T-helper 1 cell (primary cell): Measurements from ENCODE around the gene BNIP5.

ENCODE experiments used
- DNase-seq, 5 donors: peaks; one replicate each; pipeline ENCODE4 v3.0.0-alpha.2; 2012 to 2020

Gene BNIP5

DNA sequence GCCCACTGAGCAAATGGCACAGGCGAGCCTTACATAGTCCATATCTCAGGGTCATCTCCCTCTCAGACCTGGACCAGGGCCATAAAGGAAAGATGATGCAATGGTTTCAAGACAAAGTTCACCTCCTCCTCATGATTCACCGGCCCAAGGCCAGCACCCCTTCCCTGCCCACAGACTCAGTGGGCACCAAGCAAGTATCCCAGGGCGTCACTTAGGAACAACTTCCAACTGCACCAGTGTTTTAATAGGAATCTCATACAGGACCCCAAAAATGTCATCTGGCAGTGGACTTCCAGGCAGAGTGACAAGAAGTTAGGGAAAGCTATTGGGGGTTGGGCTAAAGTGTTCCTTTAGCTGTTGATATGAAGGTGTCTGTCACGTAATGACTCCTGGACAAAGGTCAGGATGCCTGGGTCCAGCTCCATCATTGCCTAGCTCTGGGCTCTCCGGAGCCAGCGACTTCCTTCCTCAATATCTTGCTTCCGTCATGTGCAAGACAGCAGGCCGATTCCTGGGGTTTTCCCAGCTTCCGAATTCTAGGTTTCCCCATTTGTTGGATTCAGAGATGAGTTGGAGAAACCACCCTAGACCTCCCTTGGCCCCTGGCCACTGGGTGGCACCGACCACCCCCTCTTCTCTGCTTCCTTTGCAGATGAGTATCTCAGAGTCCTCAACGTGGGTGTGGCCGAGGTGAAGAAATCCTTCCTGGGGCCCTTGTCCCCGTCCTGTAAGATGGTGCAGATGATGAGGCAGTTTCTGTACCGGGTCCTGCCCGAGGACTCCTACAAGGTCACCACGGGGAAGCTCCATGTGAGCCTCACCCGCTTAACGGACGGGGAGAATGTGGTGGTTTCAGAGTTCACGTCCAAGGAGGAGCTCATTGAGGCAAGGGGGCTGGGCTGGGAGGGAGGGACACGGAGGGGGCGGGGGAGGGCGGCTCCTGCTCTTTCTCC, 45.7 kb downstream of the BNIP5 start:
- DNase-seq: no peak

DNA sequence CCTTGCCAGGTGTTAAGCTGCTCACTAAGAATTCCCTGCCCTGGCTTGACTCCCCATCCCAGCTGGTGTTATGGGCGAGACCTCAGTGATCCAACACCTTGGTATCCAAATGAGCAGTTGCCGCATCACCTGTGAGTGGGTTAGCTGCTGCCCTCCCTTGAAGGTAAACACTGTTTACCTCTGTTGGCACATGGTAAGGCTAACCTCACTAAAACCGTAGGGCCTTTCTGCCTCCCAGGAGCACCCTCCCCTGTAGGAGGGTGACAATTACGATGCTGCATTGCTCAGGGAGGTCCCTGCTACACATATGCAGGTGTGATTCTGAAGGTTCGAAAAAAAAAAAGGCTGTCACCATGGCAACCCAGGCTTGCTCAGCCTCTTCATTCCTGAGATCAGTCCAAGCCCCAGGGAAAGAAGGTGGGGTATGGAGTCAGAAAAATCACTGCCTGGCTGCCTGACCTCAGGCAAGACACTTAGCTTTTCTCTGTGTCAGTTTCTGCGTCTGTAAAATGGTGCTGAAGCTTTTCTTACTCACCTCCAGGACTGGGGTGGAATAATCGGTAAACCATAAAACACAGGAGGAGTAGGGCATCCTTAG, 47.3 kb downstream of the BNIP5 start:
- DNase-seq: no peak

DNA sequence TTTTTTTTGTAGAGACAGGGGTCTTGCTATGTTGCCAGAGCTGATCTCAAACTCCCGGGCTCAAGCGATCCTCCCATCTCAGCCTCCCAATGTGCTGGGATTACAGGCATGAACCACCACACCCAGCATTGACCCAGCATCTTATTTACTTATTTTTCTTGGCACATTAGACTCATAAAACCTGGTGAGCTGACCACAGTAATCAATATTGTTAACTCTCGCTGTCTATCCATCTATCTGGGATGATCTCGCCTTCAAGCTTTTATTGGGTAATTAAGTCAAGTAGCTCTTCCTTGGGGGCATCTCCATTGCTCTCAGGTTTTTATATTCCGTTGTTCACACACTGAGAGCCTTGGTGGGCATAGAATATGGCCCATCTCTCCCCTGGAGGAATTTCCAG, 49.8 kb downstream of the BNIP5 start:
- DNase-seq: no peak

DNA sequence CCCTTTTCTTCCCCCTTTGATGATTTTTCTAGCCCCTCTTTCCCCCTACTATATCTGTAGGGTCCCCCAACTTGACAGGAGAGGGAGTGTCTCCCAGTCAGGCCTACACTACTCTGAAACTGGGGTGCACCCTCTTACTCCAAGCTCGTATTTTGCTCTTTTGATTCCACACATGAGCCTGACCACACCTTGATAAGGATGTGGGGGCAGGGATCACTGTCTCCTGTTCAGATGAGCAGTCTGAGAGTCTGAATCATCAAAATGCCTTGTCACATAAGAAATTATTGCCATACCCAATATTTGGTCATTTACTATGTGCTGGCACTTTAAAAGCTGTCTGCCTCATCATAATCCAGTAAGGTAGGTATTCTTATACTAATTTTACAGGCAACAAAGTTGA, 50.9 kb downstream of the BNIP5 start:
- no peak for DNase-seq

DNA sequence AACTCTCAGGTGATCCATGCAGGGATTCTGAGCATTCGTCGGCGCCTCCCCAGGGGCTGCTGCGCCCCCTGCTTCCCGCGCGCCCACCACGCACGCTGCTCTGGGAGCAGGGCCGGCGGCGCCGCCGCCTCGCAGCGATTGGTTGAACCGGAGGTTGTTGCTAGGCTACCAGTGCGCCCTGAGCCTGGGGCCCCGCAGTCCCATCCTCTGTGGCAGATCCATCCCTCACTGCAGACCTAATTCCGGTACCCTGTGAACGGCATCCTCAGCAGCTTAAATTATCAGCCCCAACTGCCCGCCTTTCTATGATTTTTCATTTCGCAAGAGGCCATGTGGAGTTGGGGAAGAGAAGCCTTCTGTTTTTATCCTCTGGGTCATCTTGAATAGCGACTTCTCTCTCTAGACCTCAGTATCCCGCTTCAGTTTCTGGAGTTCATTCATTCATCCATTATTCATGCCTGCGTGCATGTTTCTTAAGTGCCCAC, 51.5 kb downstream of the BNIP5 start:
- DNase-seq: no peak

DNA sequence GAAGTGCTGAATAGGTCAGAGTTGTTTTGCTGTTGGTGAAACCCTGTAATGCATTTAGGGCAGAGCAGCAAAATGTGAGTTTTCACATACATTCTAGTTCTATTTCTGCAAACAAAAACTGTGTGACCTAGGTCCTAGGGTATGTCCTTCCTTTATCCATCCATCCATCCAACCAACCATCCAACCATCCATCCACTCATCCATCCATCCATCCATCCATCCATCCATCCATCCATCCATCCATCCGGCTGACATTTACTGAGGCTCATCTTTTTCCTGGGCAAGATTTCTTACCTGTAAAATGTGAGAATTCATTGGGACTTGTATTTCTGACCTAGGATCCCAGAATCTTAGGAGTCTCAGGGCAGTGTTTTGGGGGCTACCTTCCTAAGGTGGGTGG, 52.3 kb downstream of the BNIP5 start:
- DNase-seq: no peak

DNA sequence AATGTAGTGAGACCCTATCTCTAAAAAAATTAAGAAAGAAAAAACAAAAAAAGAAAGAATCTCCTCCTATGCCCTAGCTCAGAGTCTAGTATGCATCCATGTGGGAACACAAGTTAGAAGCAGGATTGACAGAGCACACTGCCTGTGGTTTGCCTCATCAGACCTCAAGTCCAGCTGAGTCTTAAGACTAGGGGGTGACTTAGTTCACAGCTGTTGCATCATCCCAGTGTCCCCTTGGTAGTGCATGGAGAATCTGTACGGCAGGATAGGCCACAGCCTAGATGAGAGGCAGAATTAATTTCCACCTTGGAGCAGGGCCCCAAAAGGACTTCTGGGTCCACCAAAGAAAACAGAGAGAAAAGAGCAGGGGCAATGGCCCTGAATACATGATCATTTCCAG, 53.1 kb downstream of the BNIP5 start:
- no peak for DNase-seq

DNA sequence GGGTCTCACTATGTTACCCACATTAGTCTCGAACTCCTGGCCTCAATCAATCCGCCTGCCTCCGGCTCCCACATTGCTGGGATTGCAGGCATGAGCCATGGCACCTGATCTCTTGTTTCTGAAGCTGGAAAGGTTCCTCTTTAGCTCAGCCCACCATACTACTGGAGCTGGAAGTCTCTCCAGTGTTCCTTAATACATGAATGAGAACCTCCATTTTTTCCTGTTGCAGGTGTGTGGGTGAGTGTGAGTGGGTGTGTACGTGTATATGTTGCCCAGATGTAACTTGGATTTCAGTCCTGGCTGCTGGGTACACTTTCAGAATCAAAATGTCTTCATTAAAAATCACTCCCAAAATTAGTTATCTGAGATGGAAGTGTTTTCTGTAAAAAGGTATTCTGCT, 55.7 kb downstream of the BNIP5 start:
- DNase-seq: no peak

DNA sequence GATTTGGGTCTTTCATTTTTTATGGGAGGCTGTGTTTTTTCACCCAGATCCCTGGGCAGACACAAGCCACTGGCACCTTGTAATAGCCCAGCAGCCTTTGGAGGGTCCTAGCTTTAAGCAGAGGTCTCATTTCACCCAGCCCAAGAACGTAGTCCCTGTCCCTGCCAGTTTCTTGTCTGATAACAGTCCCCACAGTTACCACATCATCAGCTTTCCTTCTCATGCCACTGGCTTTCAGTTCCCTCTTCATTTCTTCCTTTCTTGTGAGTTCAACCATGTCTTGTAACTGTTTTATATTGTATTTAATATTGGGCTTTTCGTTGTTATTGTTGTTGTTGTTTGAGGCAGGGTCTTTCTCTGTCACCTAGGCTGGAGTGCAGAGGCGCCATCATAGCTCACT, 56.2 kb downstream of the BNIP5 start:
- no peak for DNase-seq

DNA sequence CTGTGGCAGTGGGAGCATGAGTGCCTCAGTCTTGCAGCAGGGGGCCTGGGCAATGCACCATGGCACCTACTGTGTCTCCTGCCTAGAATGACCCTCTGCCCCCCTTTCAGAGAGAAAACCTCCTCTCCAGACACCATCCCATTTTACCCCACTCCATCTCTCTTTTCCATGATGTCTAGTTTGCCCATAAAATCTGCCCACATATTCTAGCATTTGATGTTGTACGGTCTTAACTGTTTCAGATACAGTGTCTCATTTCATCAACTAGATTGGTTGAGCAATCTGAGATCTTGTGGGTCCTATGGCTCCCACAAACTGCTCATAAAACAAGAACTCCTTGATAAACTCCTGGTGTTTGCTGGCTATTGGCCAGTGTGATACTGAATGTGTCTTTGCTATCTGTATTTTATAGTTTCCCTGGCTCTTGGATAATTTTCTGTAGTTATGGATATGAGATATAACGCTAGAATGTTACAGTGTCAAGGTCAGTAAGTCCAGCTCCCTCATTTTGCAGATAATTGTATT, 58.7 kb downstream of the BNIP5 start:
- no peak for DNase-seq

DNA sequence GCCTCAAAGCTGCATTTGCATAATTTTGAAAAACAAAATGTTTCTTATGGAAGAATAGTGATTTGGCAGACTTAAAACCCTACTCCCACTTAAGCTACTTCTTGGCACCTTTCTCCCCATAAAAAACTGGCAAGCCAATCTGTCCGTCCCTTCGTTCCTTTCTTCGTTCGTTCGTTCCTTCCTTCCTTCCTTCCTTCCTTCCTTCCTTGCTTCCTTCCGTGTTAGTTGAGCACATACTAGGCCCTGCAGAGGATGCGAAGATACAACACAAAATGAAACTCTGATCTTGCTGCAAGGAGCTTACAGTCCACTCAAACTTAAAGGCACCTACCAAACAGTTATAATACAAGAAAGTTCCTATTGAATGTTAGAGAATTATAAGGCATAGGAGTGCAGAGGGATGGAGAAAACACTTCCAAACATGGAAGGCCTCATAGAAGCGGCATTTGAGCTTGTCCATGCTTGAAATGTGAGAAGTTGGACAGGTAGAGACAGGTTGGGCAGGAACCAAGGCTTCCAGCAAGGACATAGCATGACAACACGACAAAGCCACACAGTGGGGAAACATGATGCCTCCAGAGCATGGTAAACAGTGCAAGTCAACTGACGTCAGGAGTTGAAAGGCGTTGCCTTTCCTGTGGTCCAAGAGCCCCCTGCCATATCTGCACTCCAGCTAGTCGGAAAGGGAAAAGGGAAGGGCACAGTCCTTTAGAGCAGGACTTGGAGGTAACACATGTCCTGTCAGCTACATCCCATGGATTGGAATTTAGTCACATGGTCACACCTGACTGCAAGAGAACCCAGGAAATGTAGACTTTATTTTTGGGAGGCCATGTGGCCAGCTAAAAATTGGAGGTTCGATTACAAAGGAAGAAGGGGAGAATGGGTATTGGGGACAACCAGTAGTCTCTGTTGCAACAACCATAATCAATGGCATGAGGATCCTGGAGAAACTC, 59.8 kb downstream of the BNIP5 start:
- DNase-seq: no peak

DNA sequence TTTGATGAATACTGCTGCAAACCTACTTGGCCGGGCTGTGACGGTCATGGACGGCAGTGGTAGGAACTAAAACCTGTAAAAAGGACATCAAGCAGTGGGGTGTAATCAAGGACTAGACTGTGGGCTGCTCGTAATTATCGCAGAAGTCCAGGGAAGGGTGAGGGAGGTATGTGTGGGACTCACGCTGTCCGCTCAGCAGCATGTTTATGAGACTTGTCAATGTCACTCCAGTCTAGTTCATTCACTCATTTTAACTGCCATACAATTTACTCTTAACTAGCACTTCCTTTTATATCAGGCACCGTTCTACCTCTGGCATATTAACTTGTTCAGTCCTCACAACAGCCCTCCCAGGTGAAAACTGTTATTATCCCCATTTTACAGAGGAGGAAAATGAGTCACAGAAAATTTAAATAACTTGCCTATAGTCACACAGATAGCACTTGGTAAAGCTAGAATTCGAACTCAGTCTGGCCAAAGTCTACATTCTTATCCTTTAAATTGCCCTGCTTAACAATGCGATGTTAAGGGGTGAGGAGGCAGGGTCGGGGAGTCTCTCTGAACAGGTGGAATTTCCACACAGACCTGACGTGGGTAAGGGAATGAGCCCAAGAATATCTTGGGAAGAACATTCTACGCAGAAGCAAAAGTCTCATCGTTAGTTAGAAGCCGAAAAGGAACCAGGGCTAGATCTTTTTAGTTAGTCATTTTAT, 62.7 kb downstream of the BNIP5 start:
- no peak for DNase-seq

DNA sequence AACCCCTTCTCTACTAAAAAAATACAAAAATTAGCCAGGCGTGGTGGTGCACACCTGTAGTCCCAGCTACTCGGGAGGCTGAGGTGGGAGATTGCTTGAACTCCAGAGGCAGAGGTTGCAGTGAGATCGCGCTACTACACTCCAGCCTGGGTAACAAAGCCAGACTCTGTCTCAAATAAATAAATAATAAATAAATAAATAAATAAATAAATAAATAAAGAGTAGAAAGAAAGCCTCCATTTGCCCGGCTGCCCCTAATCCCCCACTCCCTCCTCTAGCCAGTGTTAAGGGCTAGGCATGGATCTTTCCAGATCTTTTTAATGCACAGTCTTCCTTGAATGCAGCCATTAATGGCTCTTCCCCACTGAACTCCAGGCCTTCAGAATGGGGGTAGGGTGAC, 63.6 kb downstream of the BNIP5 start:
- DNase-seq: no peak

DNA sequence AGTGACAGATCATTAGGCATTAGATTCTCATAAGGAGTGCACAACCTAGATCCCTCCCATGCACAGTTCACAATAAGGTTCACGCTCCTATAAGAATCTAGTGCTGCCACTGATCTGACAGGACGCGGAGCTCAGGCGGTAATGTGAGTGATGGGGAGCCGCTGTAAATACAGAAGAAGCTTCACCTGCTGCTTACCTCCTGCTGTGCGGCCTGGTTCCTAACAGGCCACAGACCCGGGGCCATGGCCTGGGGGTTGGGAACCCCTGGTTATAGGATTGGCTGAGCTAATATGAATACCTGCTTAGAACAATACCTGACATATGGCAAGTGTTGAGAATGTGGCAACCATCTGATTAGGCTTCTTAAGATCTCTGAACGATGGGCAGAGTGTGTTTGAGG, 64.5 kb downstream of the BNIP5 start:
- DNase-seq: no peak

DNA sequence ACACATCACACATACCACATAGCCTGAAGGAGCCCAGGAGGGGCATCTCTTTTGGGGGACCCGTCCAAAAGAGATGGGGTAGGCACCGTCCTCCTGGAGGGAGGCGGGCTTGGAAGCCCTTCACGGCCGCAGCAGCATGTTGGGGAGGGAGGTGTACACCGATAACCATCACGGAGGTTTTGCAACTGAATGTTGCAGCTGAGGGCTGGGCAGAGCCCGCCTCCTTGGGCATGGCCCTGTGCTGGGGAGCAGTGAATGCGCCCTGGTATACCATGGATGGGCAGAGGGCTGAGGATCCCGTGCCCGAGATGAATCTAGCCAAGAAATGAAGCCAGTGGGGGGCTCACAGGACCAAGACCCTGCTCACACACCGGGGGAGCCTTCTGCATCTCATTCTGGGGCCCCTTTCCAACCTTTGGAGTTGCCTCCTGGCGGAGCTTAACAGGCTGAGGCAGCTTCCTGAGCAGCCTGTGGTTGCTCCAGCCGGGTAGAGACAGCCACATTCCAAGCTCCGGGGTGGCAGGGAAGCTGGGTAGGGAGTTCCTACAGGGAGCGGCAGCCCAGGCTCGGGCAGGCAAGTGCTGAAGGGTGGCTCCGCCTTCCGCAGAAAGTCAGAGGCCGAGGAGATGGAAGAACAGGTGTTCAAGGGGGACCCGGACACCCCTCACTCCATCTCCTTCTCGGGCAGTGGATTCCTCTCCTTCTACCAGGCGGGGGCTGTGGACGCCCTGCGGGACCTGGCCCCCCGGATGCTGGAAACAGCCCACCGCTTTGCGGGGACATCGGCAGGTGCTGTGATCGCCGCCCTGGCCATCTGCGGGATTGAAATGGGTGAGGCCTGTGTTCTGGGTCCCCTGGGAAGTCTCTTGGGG, 66.6 kb downstream of the BNIP5 start, which contains the start of gene PNPLA1:
PNPLA1 (plus strand) TSS at position 227 of the 872 bp plus-strand sequence; CDS start at position 627, 400 bp downstream.
- no peak for DNase-seq

DNA sequence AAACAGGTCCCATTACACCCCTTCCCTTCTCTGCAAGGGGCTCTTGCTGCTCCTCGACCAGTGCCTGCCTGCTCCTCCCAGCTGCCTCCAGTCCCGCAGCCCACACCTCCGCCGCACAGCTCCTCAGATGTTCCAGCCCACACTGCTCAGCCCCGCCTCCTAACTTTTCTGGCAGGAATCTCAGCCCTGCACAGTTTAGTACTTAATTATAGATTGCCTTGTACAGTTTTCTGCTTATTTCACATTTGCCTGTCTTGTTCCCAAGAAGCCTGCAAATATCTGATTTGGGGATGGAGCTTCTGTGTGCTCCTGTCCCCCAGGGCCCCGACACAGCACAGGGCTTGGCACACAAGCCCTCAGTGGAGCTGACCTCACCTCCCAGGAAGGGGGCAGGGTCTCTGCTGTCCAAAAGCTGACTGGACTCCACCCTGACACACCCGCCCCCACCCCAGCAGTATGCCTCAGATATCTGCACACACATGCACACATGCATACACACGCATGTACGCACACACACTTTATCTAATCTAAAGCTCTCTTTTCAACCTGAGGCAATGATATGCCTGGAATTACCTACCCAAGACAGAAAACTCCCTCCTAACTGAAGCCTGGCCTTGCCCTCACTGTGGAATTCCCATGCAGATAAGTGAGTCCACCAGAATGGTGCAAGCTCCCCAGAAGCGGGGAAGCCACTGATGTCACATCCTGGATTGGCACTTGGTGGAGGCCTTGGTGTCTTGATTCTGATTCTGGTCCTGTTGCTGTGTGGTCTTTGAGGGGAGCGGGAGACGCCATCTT, 68.0 kb downstream of the BNIP5 start:
- no peak for DNase-seq

DNA sequence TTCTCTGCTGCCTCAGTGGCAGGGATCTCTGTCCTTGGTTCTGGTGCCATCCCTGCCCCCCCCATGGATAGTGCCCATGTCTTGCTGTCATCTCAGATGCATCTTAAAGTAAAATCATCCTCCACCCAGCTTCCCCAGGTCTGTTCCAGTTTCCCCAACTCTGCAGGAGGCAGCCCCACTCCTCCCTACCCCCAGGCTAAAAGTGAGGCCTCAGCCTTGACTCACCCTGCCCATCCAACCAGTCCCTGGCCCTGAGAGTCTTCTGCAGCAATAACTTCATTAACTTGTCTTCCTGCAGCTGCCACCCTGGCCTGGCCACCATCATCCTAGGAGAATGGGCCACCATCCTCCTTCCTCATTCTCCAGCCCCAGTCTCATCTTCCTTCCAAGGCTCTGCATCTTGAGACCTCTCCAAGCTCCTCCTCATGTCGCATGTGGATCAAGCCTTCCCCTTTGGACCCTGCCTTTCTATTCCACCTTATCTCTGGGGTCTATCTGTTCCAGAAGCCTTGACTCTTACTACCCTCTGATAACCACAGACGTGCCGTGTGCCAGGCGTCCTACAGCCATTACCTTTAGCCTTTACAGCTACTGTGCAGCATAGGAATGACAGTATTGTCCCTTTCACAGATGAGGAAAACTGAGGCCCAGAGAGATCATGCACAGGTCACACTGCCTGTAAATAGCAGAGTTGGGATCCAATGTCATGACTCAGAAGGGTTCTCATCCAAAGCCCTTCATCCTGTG, 68.8 kb downstream of the BNIP5 start:
- DNase-seq: no peak

DNA sequence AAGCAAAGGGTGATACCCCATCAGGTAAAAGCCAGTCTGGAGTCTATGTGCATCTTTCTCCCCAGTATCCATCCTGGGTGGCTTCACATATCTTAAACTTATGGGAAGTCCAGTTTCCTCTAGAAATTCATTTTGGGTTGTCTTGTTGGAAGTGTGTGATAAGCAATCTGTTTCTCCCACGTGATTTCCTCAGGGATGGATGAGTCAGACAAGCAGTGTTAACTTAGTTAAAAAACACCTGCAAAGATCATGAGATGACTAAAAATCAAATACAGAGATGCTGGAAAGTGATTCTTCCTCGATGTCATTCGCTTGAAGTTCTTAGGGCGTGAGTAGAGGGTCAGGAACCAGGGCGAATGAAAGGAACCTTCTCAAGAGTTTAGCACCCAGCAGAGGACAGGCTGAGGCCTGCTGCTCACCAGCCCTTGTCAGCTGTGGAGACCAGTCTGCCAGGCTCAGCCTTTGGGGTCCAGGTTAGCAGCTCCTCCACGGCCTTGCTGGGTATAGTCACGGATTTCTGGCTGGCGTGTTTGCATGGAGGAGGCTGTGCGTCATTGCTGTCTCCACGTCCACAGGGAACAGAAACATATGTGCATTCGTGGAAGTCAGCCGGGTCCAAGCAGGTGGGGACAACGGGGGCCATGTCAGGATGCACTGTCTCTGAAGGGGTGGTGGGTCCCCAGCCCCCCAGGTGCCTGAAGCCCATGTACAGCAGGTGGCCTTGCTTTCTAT, 69.6 kb downstream of the BNIP5 start:
- DNase-seq: no peak
